GM12878 (cell line): ENCODE measurements around the gene KRTAP12-4. TPM values are rescaled to one million over a fixed set of nuclear protein-coding genes. Genes with fewer than 3 reads are reported as not detected.

Experiments used
- ATAC-seq: fragments of 200-7000 bp; cut with Tn5 transposase; 3 replicates; pipeline ENCODE4 v1.9.1; 2020; ENCODE audit warnings: mild to moderate bottlenecking, moderate library complexity
- BruUV-seq: library from RNA; stranded (reverse); fragments of 400-500 nt; replicated peaks from 2 replicates; lab custom pipeline; 2021; lab: Mats Ljungman, UMichigan
- CTCF ChIA-PET: fragments of 300-600 bp; sonication (Branson Sonifier 250); formaldehyde crosslinking; extraction: SDS; loops from one replicate; lab custom pipeline; 2021; ENCODE audit warnings: inconsistent platforms; lab: Yijun Ruan, JAX
- POLR2A ChIA-PET: fragments of 350-600 bp; formaldehyde crosslinking; extraction: SDS; loops from one replicate; lab custom pipeline; 2021; ENCODE audit warnings: inconsistent platforms; lab: Charles Lee
- RAD21 ChIA-PET: fragments of 300-600 bp; sonication (Branson Sonifier 250); formaldehyde crosslinking; loops from one replicate; lab custom pipeline; 2023; ENCODE audit warnings: antibody characterized with exemption; ENCODE audit not compliant: unreplicated experiment; lab: Charles Lee
- SMC1A ChIA-PET: fragments of 300-600 bp; sonication (Branson Sonifier 250); formaldehyde crosslinking; loops from one replicate; lab custom pipeline; 2023; ENCODE audit not compliant: unreplicated experiment, uncharacterized antibody; lab: Charles Lee
- DNase-seq: peaks from one replicate; pipeline ENCODE4 v3.0.0-alpha.2; 2011; ENCODE audit warnings: low read depth, low spot score
- FAIRE-seq: peaks from 3 replicates; lab custom pipeline; 2011; peaks lifted over from hg19 to GRCh38; lab: Jason Lieb, UNC
- H2AFZ ChIP-seq: 2 replicates; pipeline ENCODE4 v1.6.0; 2011; ENCODE audit warnings: low read depth, low read length, control low read depth; ENCODE audit not compliant: control insufficient read depth
- H3K27ac ChIP-seq: 2 replicates; pipeline ENCODE4 v1.5.1; 2011; ENCODE audit warnings: control low read depth; ENCODE audit not compliant: control insufficient read depth, insufficient read depth
- H3K27me3 ChIP-seq, 2 experiments: replicated peaks in 1 of 2; 2 replicates each; pipeline versions ENCODE4 v1.6.0 to v1.6.1; 2011; ENCODE audit warnings: low read length in 1 of 2; ENCODE audit not compliant: control insufficient read depth in 2 of 2, insufficient read depth in 2 of 2
- H3K36me3 ChIP-seq, 2 experiments: 2 replicates each; pipeline ENCODE4 v1.5.1; 2011; ENCODE audit warnings: low read length in 1 of 2; ENCODE audit not compliant: control insufficient read depth in 2 of 2, insufficient read depth in 2 of 2
- H3K4me1 ChIP-seq: 2 replicates; pipeline ENCODE4 v1.6.1; 2011; ENCODE audit warnings: mild to moderate bottlenecking, low read length, moderate library complexity, mixed read lengths; ENCODE audit not compliant: control insufficient read depth, insufficient read depth
- H3K4me2 ChIP-seq: 2 replicates; pipeline ENCODE4 v1.6.0; 2011; ENCODE audit warnings: control low read depth; ENCODE audit not compliant: control insufficient read depth, insufficient read depth
- H3K4me3 ChIP-seq: fragments of 200-600 bp; sonication (generic); 2 replicates; pipeline ENCODE4 v1.5.1; 2016
- H3K79me2 ChIP-seq: 2 replicates; pipeline ENCODE4 v1.6.0; 2011; ENCODE audit warnings: low read length; ENCODE audit not compliant: control insufficient read depth, insufficient read depth
- H3K9ac ChIP-seq: 2 replicates; pipeline ENCODE4 v1.8.0; 2011; ENCODE audit warnings: low read length, control low read depth, mixed read lengths; ENCODE audit not compliant: control insufficient read depth, insufficient read depth
- H3K9me3 ChIP-seq: replicated peaks from 3 replicates; pipeline ENCODE4 v1.5.1; 2011; ENCODE audit warnings: mild to moderate bottlenecking, low read length; ENCODE audit not compliant: control insufficient read depth, insufficient read depth
- H4K20me1 ChIP-seq: 2 replicates; pipeline ENCODE4 v1.6.0; 2011; ENCODE audit not compliant: control insufficient read depth, insufficient read depth
- BCL11A ChIP-seq: IDR thresholded peaks from 2 replicates; pipeline ENCODE4 v1.6.1; 2011; ENCODE audit warnings: low read depth, low read length
- CBFB ChIP-seq: IDR thresholded peaks from 2 replicates; pipeline ENCODE4 v1.6.1; 2016; ENCODE audit warnings: antibody characterized with exemption, low read depth
- DPF2 ChIP-seq: fragments of 450-650 bp; IDR thresholded peaks from 2 replicates; pipeline ENCODE4 v1.6.1; 2017; ENCODE audit warnings: mild to moderate bottlenecking
- FOXM1 ChIP-seq: IDR thresholded peaks from 2 replicates; pipeline ENCODE4 v1.6.1; 2012; ENCODE audit warnings: low read depth, mild to moderate bottlenecking, inconsistent platforms, low read length, moderate library complexity
- HDAC6 ChIP-seq: fragments of 200-600 bp; sonication (generic); IDR thresholded peaks from one replicate; pipeline ENCODE4 v1.8.0; 2017; ENCODE audit warnings: antibody characterized with exemption; ENCODE audit not compliant: unreplicated experiment
- MTA2 ChIP-seq: fragments of 450-650 bp; IDR thresholded peaks from 2 replicates; pipeline ENCODE4 v1.6.1; 2016; ENCODE audit warnings: low read depth, mild to moderate bottlenecking, moderate library complexity
- RAD21 ChIP-seq: IDR thresholded peaks from 2 replicates; pipeline ENCODE4 v1.6.1; 2011; ENCODE audit warnings: mild to moderate bottlenecking, low read depth, low read length, moderate library complexity; ENCODE audit not compliant: insufficient read depth
- RELA ChIP-seq: fragments of 450-650 bp; IDR thresholded peaks from 2 replicates; pipeline ENCODE4 v1.8.0; 2014; ENCODE audit warnings: borderline replicate concordance; ENCODE audit not compliant: partially characterized antibody
- RUNX3 ChIP-seq: IDR thresholded peaks from 2 replicates; pipeline ENCODE4 v1.6.1; 2012; ENCODE audit warnings: low read length, inconsistent platforms
- SMAD1 ChIP-seq: fragments of 450-650 bp; IDR thresholded peaks from 2 replicates; pipeline ENCODE4 v1.6.1; 2018; ENCODE audit warnings: mild to moderate bottlenecking, low read depth; ENCODE audit not compliant: partially characterized antibody
- WGBS: methylation state at CpG from one replicate; pipeline ENCODE4 v1.1.6; 2016; ENCODE audit warnings: low lambda C conversion rate; ENCODE audit not compliant: insufficient replicate concordance, insufficient coverage; ENCODE audit errors: missing lambda C conversion rate; 5-methylcytosine and 5-hydroxymethylcytosine counted together
- in situ Hi-C: fragments of 300-500 bp; cut with MboI; formaldehyde crosslinking; loops from 9 replicates; pipeline ENCODE4 v1.14.3; 2018; ENCODE audit warnings: mixed read lengths
- intact Hi-C: fragments of 100-400 bp; cut with micrococcal nuclease; formaldehyde crosslinking; loops from one replicate; pipeline ENCODE4 v1.14.2; 2022; ENCODE audit not compliant: unreplicated experiment
- polyA plus RNA-seq, 11 experiments: library from polyadenylated mRNA; depleted of rRNA in 4 of 11; unstranded in 6 of 11; stranded (reverse) in 5 of 11; fragments of >200 nt; fragmentation: Nextera tagmentation in 4 of 11; fragmentation: Illumina TruSeq in 1 of 11; extraction: Ambion mirVana in 4 of 11; extraction: Trizol in 1 of 11; gene quantifications; 1 replicate in 1 of 11; 2 replicates in 10 of 11; pipeline versions ENCODE4 v1.2.1 to v1.2.3, GENCODE V29; 2011 to 2016; ENCODE audit warnings: inconsistent platforms in 2 of 11, missing spikeins in 2 of 11, low read depth in 1 of 11
- total RNA-seq, 4 experiments: library from RNA; depleted of rRNA in 3 of 4; stranded (reverse); fragments of >200 nt in 3 of 4; fragmentation: Illumina TruSeq in 1 of 4; extraction: Trizol in 1 of 4; gene quantifications; 2 replicates each; pipeline versions ENCODE4 v1.2.1 to v1.2.3, GENCODE V29; 2013 to 2021
- TF ChIP-seq, protein P1 (sequence below): fragments of 450-650 bp; IDR thresholded peaks from 2 replicates; pipeline ENCODE4 v1.6.1; 2017; ENCODE audit warnings: borderline replicate concordance

KRTAP12-4 gene
- total and polyA plus RNA-seq, 10 of the 15 experiments (the other 5 are each of a cell fraction or from before 2014, with no cell fraction given) = not detected

DNA sequence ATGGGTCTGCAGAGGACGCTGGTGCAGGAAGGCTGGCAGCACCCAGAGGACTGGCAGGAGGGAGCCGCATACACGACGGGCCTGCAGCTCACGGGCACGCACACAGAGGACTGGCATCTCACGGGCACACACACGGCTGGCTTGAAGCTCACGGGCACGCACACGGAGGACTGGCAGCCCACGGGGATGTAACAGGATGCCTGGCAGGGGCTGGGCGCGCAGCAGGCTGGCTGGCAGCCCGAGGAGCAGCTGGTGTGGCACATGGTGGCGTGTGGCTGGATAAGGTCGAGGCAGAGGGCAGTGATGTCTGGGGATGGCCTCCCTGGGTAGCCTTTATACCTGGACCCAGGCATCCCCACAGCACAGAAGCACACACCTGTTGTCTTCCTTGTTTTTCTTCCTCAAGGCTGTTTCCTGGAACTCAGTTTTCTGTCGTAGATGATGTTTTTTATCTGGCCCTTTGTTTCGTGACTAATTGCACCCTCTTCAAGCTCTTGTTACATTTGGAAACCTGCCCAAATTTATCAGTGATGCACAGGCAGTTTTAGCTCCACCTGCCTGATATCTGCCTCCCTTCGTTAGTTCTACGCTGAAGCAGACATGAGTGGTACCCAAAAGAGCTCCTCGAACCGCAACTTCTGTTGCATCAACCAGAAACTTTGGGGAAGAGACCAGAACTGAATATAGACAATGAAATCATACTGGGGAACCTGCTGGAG, 27.6 kb upstream of the KRTAP12-4 start, which contains the start of gene KRTAP12-1:
TSS of gene KRTAP12-1 (minus strand) at position 303 of the 719 bp plus-strand sequence. CDS start at position 263, 40 bp downstream.
- WGBS = 43% methylated on average over 22 of the region's 23 CpGs
- Histone ChIP-seq H3K9me3 (no peaks in the 10 kb centered on the region), H3K27me3 (peaks cover 0 to 1% of the 10 kb centered on the region in 2 experiments; a peak in 2 of 4 replicates), H3K9ac (no peak within 1 kb of the TSS), H3K36me3 (no peaks in the 10 kb centered on the region), H3K27ac (no peak within 1 kb of the TSS), H3K79me2 (no peaks in the 10 kb centered on the region), H3K4me1 (no peaks in the 10 kb centered on the region; the same call in 1 of the 2 replicates)
- DNase-seq = no peak
- intact Hi-C loops (no loop called here), in situ Hi-C loops (no loop called here)
- ChIA-PET POLR2A (no interaction called here), CTCF (no interaction called here), SMC1A (interaction anchor here (1.3 kb wide), 1 partner anchor 61 kb away, joined by 3 read pairs; no protein-coding TSS in a partner anchor), RAD21 (no interaction called here)
- TF ChIP-seq SMAD1 (no peak), RELA (no peak), DPF2 (no peak), HDAC6 (no peak), BCL11A (no peak), FOXM1 (no peak), MTA2 (no peak), CBFB (no peak), RUNX3 (no peak), RAD21 (no peak)
- TF ChIP-seq, protein P1, sequence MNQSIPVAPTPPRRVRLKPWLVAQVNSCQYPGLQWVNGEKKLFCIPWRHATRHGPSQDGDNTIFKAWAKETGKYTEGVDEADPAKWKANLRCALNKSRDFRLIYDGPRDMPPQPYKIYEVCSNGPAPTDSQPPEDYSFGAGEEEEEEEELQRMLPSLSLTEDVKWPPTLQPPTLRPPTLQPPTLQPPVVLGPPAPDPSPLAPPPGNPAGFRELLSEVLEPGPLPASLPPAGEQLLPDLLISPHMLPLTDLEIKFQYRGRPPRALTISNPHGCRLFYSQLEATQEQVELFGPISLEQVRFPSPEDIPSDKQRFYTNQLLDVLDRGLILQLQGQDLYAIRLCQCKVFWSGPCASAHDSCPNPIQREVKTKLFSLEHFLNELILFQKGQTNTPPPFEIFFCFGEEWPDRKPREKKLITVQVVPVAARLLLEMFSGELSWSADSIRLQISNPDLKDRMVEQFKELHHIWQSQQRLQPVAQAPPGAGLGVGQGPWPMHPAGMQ = no peak
- TF ChIP-seq, all 136 proteins: peak for 0
- ATAC-seq (no peak), FAIRE-seq (no peak)
- Histone ChIP-seq H3K4me2 (no peak within 1 kb of the TSS), H2AFZ (no peak within 1 kb of the TSS), H3K4me3 (no peak within 1 kb of the TSS), H4K20me1 (no peaks in the 10 kb centered on the region)
- BruUV-seq = no TSS peak
